Measurements from ENCODE around the gene LRPAP1. TPM values are rescaled to one million over a fixed set of nuclear protein-coding genes. Genes with fewer than 3 reads are reported as not detected.
A peak's percentile ranks its signal among the peaks of the same experiment; 100 is the strongest.

LRPAP1 gene
- total and polyA plus RNA-seq, 7 donors: 25.2 to 127 (median 87.4) TPM

DNA sequence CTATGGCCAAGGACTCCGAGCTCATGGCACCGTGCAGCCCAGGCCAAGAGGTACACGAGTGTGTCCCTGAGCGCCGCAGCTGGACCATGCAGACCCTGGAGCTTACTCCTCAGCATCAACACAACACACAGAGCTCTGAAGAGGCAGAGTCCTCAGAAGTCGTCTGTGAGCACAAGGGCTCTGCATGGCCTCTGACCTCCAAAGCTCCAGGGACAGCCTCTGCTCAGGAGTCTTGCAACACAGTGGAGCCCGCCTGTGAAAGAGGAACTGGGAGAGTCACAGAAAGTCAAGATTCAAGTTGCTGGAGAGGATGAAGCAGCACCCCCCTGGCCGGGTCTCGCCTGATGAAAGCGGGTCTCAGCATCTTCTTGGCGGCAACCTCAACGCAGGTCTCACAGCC is 2.9 kb downstream of the LRPAP1 start:
- DNase-seq: peak; percentile 67

DNA sequence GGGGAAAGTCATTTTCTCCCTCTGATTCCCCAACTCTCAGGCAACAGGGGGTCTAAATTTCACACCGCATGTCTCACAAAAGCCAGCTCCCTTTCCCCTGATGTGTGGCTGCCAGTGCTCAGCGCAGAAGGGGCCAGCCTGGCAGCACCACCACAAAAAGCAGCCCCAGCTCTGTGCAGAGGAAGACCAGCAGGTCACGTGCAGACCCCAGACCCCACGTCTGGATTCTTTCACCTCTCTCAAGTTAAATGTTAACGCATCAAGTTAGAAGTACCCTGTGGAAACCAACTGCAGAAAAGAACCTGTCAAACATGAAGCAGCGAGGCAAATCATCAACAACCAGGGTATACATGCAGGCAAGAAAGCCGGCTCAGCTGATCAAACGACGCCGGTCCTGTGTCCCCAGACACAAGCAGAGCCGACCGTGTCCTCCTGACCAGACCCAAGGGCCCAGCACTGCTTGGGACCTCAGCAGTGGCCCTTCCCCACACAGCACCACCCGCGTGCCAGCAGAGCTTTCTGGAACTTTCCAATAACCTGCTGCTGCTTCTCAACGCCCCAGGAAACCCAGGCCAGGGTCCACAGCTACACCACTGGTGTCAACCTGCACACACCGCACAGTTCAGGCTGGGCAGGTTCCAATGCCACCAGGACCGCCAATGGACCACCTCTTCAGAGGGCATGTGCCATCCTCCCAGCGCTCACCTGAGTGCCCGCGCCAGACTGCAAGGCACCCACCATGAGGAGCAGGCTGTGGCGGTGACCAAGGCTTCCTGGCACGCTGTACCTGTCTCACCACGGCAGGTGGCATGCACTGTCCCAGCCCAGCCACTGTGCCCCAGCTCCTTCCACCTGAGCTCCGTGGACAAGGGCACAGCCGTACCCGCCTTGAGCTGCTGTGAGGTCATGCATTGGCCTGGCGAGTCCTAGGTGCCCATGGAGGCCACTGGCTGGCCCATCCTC is 4.0 kb downstream of the LRPAP1 start:
- Histone ChIP-seq H3K36me3 (peaks cover 0 to 27% (median 16%) of the 10 kb centered on the region in 4 donors), H3K9me3 (no peaks in the 10 kb centered on the region), H3K27ac (no peak overlapping the region), H3K4me1 (peaks cover 0 to 35% (median 29%) of the 10 kb centered on the region in 4 donors), H3K27me3 (no peaks in the 10 kb centered on the region), H3K4me3 (no peak overlapping the region)
- intact Hi-C loops (cut with DNase I): no loop called here
- peak; percentile 63 for DNase-seq
- 92 to 94% methylated on average over 27 of the region's 27 CpGs for WGBS, 2 donors
- TF ChIP-seq EP300 (IDR thresholded peaks at IDR 0.05) (no peak), POLR2AphosphoS5 (IDR thresholded peaks at IDR 0.05) (no peak), POLR2A (IDR thresholded peaks at IDR 0.05) (no peak)
- TF ChIP-seq, protein P1, sequence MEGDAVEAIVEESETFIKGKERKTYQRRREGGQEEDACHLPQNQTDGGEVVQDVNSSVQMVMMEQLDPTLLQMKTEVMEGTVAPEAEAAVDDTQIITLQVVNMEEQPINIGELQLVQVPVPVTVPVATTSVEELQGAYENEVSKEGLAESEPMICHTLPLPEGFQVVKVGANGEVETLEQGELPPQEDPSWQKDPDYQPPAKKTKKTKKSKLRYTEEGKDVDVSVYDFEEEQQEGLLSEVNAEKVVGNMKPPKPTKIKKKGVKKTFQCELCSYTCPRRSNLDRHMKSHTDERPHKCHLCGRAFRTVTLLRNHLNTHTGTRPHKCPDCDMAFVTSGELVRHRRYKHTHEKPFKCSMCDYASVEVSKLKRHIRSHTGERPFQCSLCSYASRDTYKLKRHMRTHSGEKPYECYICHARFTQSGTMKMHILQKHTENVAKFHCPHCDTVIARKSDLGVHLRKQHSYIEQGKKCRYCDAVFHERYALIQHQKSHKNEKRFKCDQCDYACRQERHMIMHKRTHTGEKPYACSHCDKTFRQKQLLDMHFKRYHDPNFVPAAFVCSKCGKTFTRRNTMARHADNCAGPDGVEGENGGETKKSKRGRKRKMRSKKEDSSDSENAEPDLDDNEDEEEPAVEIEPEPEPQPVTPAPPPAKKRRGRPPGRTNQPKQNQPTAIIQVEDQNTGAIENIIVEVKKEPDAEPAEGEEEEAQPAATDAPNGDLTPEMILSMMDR (IDR thresholded peaks at IDR 0.05): no peak

More for the DNA sequence above, 2.9 kb downstream of the LRPAP1 start:
- 85 to 90% methylated on average over 12 of the region's 12 CpGs for WGBS, 2 donors
- TF ChIP-seq POLR2AphosphoS5 (IDR thresholded peaks at IDR 0.05): no peak
- TF ChIP-seq EP300 (IDR thresholded peaks at IDR 0.05): no peak
- TF ChIP-seq, protein P1 (IDR thresholded peaks at IDR 0.05): no peak
- TF ChIP-seq POLR2A (IDR thresholded peaks at IDR 0.05): no peak
- H3K9me3 ChIP-seq: no peaks in the 10 kb centered on the region
- H3K4me3 ChIP-seq: no peak overlapping the region
- peaks cover 0 to 15% (median 6%) of the 10 kb centered on the region in 4 donors for H3K36me3 ChIP-seq
- peaks cover 0 to 35% (median 29%) of the 10 kb centered on the region in 4 donors for H3K4me1 ChIP-seq
- H3K27me3 ChIP-seq: no peaks in the 10 kb centered on the region
- intact Hi-C loops (cut with DNase I): no loop called here
- no peak overlapping the region for H3K27ac ChIP-seq

DNA sequence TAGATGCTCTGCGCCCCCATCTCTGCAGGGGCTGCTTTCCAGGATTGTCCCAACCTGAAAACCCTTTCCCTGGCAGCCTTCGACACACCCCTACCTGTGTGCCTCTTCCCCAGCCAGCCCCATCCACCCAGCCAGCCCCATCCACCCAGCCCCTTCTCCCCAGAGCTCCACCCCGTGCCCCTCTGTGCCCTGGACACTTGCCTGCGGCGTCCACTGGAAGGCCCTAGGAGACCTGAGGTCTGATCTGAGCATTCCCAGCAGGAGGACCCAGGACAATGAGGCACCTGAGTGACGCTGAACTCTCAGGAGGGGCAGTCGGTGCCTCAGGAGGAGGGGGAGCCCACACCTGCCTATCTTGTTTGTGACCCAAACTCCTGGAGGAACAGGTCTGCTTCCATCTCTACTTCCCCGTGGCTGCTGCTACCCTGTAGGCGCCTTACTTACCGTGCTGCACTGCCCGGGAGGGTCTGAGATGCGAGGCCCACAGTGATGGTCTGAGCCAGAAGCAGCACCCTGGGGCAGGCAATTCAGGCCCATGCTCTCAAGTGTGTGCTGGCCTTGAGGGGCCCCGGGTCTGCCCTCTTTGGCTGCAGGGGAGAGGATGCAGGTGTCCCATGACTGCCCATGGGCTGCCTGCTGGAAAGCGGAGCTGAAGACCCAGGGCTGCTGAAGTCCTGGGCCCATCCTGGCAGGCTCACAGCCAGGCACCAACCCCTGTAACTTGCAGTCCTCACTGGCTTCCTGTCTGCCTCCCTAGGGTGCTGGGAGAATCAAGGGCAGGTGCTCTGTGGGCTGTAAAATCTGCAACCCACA is 4.9 kb downstream of the LRPAP1 start:
- no peak for TF ChIP-seq EP300 (IDR thresholded peaks at IDR 0.05)
- TF ChIP-seq, protein P1 (IDR thresholded peaks at IDR 0.05): no peak
- no peak for TF ChIP-seq POLR2A (IDR thresholded peaks at IDR 0.05)
- TF ChIP-seq POLR2AphosphoS5 (IDR thresholded peaks at IDR 0.05): no peak
- no peak overlapping the region for H3K4me3 ChIP-seq
- WGBS, 2 donors: 93% methylated on average over 14 of the region's 14 CpGs
- intact Hi-C loops (cut with DNase I): no loop called here
- peaks cover 0 to 34% (median 23%) of the 10 kb centered on the region in 4 donors for H3K36me3 ChIP-seq
- H3K27me3 ChIP-seq: no peaks in the 10 kb centered on the region
- peak; percentile 52 for DNase-seq
- peaks cover 0 to 28% (median 24%) of the 10 kb centered on the region in 4 donors for H3K4me1 ChIP-seq
- no peak overlapping the region for H3K27ac ChIP-seq
- H3K9me3 ChIP-seq: no peaks in the 10 kb centered on the region

DNA sequence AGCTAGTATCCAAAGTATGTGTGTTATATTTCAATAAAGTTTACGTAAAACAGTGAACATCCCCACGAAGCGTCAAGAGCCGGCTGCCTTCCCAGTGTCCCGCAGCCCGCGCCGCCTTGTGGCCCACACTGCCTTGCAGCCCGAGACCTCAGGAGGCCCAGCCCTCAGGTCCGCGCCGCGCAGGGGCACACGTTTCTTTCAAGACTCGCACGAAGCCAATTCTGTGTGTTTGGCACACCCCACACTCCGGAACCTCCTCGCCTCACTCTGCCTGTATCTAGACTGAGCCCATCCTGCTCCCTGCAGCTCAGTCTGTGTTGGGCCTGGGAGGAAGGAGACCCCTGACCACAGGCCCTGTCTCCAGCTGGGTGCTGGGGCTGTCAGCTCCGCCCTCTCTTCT is 5.8 kb downstream of the LRPAP1 start:
- H3K9me3 ChIP-seq: no peaks in the 10 kb centered on the region
- peaks cover 3 to 42% (median 30%) of the 10 kb centered on the region in 4 donors for H3K36me3 ChIP-seq
- no peak overlapping the region for H3K4me3 ChIP-seq
- no peak for TF ChIP-seq EP300 (IDR thresholded peaks at IDR 0.05)
- TF ChIP-seq, protein P1 (IDR thresholded peaks at IDR 0.05): no peak
- TF ChIP-seq POLR2AphosphoS5 (IDR thresholded peaks at IDR 0.05): no peak
- no peak for TF ChIP-seq POLR2A (IDR thresholded peaks at IDR 0.05)
- no peaks in the 10 kb centered on the region for H3K27me3 ChIP-seq
- WGBS, 2 donors: 95 to 96% methylated on average over 19 of the region's 19 CpGs
- H3K27ac ChIP-seq: no peak overlapping the region
- peaks cover 0 to 24% (median 22%) of the 10 kb centered on the region in 4 donors for H3K4me1 ChIP-seq
- intact Hi-C loops (cut with DNase I): no loop called here
- DNase-seq: peak; percentile 43

Data from sigmoid colon (tissue), 7 donors.